ENCODE results near the gene OSR1.
"Not testable (repeated sequence)": the region's sequence is repeated elsewhere in the genome, so short reads cannot be mapped to it uniquely, and the experiment has no call there.

Gene OSR1

DNA sequence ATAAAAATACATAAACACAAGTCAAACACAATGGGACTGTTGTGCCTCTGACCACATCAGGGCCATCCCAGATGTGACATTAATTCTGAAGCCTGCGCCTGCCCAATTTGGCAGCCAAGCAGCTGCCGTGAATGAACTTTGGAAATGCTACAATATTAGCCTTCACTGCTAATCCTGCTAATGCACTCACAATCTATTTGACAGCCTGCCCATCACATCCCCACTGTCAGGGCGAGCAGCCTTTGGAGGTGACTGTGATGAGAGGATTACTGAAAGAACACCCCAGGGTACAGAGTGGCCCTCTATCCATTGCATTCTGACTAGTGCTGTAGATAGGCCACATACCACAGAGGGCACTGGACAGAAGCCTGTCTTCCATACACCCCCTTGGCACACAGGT is 21.6 kb downstream of the OSR1 start:
- DNase-seq (ENCODE audit: low read depth in 4 of 4, low spot score in 1 of 4): no peak

GRCh38 chr2:19332503-19332902 is 25.9 kb downstream of the OSR1 start:
- DNase-seq (ENCODE audit: low read depth in 4 of 4, low spot score in 1 of 4): no peak

DNA sequence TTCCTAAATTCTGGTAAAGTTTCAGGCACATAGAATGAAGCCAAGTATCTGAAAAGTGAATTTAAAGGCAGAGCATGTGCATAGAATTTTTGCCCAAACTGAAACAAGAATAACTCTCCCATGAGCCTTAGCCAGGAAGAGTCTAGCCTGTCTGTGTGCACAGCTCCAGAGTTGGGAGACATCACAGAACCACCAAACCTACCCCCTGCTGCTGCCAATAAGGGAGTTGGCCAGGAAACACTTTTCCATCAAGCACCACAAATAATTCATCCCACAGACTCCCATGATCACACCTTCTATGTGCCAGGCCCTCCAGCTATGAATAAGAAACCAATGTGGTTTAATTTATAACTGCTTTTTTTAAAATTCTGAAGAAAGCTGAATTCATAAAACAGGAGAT is 27.0 kb downstream of the OSR1 start:
- no peak for DNase-seq (ENCODE audit: low read depth in 4 of 4, low spot score in 1 of 4)

DNA sequence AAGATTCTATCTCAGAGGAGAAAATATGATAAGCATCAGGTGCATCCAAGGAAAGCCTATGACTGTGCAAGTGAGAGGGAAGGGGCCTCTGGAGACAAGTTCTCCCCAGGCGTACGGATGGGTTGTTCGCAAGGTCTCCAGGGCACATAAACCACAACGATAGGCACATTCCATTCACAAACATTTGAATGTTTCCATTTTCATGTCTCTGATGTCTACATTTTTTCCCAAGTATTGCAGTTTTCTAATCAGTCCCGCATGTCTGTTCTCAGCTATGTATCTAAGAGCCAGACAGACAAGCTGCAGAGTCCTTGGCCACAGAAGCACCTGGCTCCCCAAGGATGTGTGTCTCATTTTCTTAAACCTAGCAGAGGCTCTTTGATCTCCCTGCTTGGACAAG is 28.0 kb downstream of the OSR1 start:
- no peak for DNase-seq (ENCODE audit: low read depth in 4 of 4, low spot score in 1 of 4)

GRCh38 chr2:19329445-19329844 is 29.0 kb downstream of the OSR1 start:
- no peak for DNase-seq (ENCODE audit: low read depth in 4 of 4, low spot score in 1 of 4)

GRCh38 chr2:19327496-19327895 is 30.9 kb downstream of the OSR1 start:
- no peak for DNase-seq (ENCODE audit: low read depth in 4 of 4, low spot score in 1 of 4)

DNA sequence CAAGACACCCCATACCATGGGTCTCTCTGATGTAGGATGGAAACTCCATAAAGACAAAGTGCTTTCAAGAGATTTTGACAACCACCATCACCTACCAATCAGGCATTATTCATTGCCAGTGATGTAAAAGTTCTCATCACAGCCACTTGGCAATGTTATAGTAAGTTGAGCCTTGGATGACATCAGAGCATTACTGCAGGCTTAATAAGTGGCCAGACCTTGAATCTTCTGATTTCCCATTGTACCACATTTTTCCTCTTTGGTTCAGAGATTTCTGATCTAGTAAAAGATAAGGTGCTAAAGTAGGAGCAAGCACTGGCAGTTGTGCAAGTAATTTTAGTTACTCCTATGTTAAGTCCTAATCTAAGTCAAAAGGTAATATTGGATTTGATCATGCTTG is 36.5 kb downstream of the OSR1 start:
- no peak for DNase-seq (ENCODE audit: low read depth in 4 of 4, low spot score in 1 of 4)

- DNase-seq (ENCODE audit: low read depth in 4 of 4, low spot score in 1 of 4): no peak
Observed at GRCh38 chr2:19320813-19321212, 37.6 kb downstream of the OSR1 start.

GRCh38 chr2:19319698-19320097 is 38.7 kb downstream of the OSR1 start:
- DNase-seq (ENCODE audit: low read depth in 4 of 4, low spot score in 1 of 4): no peak

DNA sequence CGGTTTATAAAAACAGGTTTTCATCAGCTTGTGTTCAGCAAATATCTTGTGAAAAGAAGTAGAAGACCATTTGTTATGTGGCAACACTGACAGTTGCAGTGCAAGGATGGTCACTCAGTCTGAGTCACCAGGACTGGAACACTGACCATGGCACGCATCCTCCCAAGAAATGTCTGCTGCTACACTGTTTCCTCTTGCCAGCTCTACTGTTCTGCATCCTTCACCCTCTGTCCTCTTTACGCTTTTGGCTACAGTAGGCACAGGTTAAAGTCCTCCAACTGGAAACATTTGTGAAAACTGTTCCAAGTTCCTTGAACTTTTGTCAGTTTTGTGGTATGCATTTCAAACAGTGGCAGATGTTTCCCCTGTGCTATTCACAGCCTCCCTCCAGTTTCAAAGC is 39.4 kb downstream of the OSR1 start:
- DNase-seq (ENCODE audit: low read depth in 4 of 4, low spot score in 1 of 4): no peak

- DNase-seq (ENCODE audit: low read depth in 4 of 4, low spot score in 1 of 4): no peak
Observed at GRCh38 chr2:19313553-19313952, 44.9 kb downstream of the OSR1 start.

- no peak for DNase-seq (ENCODE audit: low read depth in 4 of 4, low spot score in 1 of 4)
Observed at GRCh38 chr2:19312949-19313348, 45.5 kb downstream of the OSR1 start.

DNA sequence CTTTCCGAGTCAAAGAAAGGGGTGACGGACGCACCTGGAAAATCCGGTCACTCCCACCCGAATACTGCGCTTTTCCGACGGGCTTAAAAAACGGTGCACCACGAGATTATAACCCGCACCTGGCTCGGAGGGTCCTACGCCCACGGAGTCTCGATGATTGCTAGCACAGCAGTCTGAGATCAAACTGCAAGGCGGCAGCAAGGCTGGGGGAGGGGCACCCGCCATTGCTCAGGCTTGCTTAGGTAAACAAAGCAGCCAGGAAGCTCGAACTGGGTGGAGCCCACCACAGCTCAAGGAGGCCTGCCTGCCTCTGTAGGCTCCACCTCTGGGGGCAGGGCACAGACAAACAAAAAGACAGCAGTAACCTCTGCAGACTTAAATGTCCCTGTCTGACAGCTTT is 52.4 kb downstream of the OSR1 start:
- DNase-seq (ENCODE audit: low read depth in 4 of 4, low spot score in 1 of 4): not testable (repeated sequence)

DNA sequence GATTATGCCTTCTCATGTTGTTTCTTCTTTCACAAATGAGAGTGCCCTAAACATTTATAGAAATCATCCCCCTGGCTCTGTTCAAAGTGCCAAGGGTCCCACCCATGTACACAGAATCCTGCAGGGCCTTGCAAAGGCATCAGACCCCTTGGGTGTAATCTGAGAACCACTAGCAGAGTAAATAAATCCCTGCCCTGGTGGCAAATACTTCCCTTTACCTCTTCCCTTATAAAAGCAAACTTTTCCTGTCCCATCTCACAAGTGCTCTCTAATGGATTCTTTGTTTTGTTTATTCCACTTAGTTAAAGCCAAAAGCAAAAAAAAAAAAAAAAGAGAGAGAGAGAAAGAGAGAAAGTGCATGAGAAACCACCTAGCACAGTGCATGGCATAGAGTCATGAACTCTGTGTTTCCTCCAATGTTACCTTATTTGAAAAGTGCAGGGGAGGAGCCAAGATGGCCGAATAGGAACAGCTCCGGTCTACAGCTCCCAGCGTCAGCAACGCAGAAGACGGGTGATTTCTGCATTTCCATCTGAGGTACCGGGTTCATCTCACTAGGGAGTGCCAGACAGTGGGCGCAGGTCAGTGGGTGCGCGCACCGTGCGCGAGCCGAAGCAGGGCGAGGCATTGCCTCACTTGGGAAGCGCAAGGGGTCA is 52.9 kb downstream of the OSR1 start:
- DNase-seq (ENCODE audit: low read depth in 4 of 4, low spot score in 1 of 4): not testable (repeated sequence)

DNA sequence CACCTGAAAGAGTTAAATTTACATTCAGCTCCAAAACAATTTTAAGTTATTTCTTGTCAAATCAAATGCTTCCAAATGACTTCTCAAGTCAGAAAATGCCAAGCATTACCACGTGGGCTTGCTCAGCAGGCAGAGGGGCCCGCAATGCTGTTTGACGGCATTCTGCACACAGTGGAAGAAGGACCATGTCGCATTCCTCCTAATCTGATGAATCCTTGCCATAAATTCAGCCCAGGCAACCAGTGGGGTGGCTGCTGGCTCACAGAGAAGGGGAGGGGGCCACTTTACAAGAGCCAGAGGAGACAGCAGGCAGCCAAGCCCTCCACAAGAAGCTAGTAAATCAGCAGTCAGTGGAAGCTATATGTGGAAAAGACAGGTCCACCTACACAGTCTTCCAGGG is 56.7 kb downstream of the OSR1 start:
- no peak for DNase-seq (ENCODE audit: low read depth in 4 of 4, low spot score in 1 of 4)

All from stimulated activated CD4-positive, alpha-beta T cell treated with anti-CD3 and anti-CD28 coated beads, Interleukin-1b, Interleukin-23, amount 100 ng/mL, for 24 hours (primary cell).